ENCODE results near the gene CFAP58.

DNA sequence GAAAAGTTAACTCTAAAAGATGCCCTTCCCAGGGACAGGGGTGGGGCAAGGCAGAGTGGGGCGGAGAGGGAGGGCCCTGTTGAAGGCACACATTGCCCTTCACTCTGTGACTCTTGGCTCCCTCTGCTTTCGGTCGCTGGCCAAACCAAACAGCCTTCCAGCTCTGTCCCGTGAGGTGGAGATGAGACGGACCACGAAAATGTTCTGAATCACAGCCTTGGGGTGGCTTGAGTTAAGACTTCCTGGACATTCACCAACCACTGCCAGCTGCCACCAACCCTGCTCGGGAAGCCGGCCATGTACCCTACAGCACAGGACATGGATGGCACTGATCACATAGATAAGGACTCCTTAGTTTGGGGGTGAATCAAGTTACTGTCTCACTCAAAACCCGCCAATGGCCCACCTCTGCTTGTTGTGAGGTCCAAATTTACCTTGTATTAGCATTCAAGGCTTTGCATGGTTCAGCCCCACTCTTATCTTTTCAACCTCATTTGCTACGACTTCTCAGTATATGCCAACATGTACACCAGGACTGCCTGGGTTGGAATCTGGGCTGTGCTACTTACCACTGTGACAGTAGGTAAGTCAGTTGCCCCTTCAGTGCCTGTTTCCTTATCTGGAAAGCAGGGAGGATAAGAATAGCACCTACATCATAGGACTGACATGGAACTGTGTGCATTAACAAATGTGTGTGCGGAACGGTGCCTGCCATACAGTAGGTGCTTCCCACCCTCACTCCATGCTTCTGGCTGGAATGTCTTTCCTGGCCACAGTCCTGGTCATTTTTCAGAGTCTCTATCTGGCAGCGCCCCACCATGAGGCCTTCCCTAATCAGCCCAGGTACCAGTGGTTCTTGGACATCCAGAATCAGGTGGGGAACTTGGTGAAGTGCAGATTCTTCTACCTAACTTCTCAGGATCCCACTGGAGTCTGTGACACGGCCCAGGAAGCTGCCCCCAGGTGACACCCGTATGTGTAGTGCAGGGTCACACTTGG, 43.4 kb upstream of the CFAP58 start:
- TF ChIP-seq, protein P1, sequence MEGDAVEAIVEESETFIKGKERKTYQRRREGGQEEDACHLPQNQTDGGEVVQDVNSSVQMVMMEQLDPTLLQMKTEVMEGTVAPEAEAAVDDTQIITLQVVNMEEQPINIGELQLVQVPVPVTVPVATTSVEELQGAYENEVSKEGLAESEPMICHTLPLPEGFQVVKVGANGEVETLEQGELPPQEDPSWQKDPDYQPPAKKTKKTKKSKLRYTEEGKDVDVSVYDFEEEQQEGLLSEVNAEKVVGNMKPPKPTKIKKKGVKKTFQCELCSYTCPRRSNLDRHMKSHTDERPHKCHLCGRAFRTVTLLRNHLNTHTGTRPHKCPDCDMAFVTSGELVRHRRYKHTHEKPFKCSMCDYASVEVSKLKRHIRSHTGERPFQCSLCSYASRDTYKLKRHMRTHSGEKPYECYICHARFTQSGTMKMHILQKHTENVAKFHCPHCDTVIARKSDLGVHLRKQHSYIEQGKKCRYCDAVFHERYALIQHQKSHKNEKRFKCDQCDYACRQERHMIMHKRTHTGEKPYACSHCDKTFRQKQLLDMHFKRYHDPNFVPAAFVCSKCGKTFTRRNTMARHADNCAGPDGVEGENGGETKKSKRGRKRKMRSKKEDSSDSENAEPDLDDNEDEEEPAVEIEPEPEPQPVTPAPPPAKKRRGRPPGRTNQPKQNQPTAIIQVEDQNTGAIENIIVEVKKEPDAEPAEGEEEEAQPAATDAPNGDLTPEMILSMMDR (IDR thresholded peaks at IDR 0.05) = no peak
- TF ChIP-seq EP300 (IDR thresholded peaks at IDR 0.05) = peak in 1 of 2 donors; percentile 74
- TF ChIP-seq POLR2A (IDR thresholded peaks at IDR 0.05) = no peak
